ENCODE results near the gene COP1.
"Not testable (repeated sequence)": the region's sequence is repeated elsewhere in the genome, so short reads cannot be mapped to it uniquely, and the experiment has no call there.

GRCh38 chr1:176204655-176205054, 2.4 kb downstream of the COP1 start:
- not testable (repeated sequence) for TF ChIP-seq POLR2A, CTCF (IDR thresholded peaks at IDR 0.05)

Data from uterus (tissue), 2 donors.